H1 (cell line): ENCODE measurements around the gene ZNF75A. TPM values are rescaled to one million over a fixed set of nuclear protein-coding genes. Genes with fewer than 3 reads are reported as not detected.

Source experiments
- ASH2L ChIP-seq: fragments of 200-600, 300-600 bp; sonication (generic); IDR thresholded peaks from one replicate; pipeline ENCODE4 v1.7.1; 2017; ENCODE audit warnings: low read length
- POU5F1 ChIP-seq: IDR thresholded peaks from 2 replicates; pipeline ENCODE4 v1.6.1; 2011; ENCODE audit warnings: low read depth, mild to moderate bottlenecking, low read length, moderate library complexity
- SIN3A ChIP-seq, 2 experiments: IDR thresholded peaks in 1 of 2; conservative IDR thresholded peaks in 1 of 2; 2 replicates each; pipeline ENCODE4 v1.6.1; 2011 to 2012; ENCODE audit warnings: low read length in 2 of 2, improper control_type of control experiment in 1 of 2, low read depth in 1 of 2, mild to moderate bottlenecking in 1 of 2
- SIRT6 ChIP-seq: IDR thresholded peaks from one replicate; pipeline ENCODE4 v1.7.1; 2012; ENCODE audit warnings: low read length, inconsistent platforms
- ZNF274 ChIP-seq: IDR thresholded peaks from 2 replicates; pipeline ENCODE4 v1.7.0; 2012; ENCODE audit warnings: low read length, borderline replicate concordance; ENCODE audit errors: extremely low read depth
- polyA plus RNA-seq, 7 experiments: library from polyadenylated mRNA; depleted of rRNA in 3 of 7; stranded (reverse) in 5 of 7; unstranded in 2 of 7; fragments of >200 nt in 5 of 7; fragments of 200-250 nt in 2 of 7; gene quantifications; 1 replicate in 5 of 7; 2 replicates in 1 of 7; 4 replicates in 1 of 7; pipeline versions ENCODE4 v1.2.1 to v1.2.3, GENCODE V29; 2011 to 2013; ENCODE audit warnings: missing spikeins in 2 of 7, mixed read lengths in 2 of 7
- total RNA-seq: library from RNA; stranded (reverse); fragmentation: NEBNext Ultra II Directional; extraction: Animal tissue kit (Norgen Biotek cat#: 25700); gene quantifications from 2 replicates; pipeline ENCODE4 v1.2.1, GENCODE V29; 2021
- TF ChIP-seq, protein P1 (sequence below), 3 experiments: IDR thresholded peaks; 1 replicate in 2 of 3; 2 replicates in 1 of 3; pipeline versions ENCODE4 v1.5.1 to v1.6.1; 2011; ENCODE audit warnings: low read length in 3 of 3, mild to moderate bottlenecking in 3 of 3, inconsistent platforms in 2 of 3, low read depth in 1 of 3, moderate library complexity in 1 of 3; ENCODE audit not compliant: insufficient read depth in 1 of 3; ENCODE audit errors: control extremely low read depth in 1 of 3

ZNF75A gene
- total and polyA plus RNA-seq, 2 of the 8 experiments (the other 6 are each of a cell fraction or from before 2014, with no cell fraction given), result 9.3 to 30.0 TPM

GRCh38 chr16:3281222-3281820, 24.0 kb upstream of the ZNF75A start (continued):
- no peak for TF ChIP-seq SIN3A (conservative IDR thresholded peaks at IDR 0.05 in 1 of 2, IDR thresholded peaks at IDR 0.05 in 1 of 2; ENCODE audit: low read depth in 1 of 2, low read length in 2 of 2)
- TF ChIP-seq POU5F1, result no peak
- no peak for TF ChIP-seq ZNF274
- TF ChIP-seq, protein P1, sequence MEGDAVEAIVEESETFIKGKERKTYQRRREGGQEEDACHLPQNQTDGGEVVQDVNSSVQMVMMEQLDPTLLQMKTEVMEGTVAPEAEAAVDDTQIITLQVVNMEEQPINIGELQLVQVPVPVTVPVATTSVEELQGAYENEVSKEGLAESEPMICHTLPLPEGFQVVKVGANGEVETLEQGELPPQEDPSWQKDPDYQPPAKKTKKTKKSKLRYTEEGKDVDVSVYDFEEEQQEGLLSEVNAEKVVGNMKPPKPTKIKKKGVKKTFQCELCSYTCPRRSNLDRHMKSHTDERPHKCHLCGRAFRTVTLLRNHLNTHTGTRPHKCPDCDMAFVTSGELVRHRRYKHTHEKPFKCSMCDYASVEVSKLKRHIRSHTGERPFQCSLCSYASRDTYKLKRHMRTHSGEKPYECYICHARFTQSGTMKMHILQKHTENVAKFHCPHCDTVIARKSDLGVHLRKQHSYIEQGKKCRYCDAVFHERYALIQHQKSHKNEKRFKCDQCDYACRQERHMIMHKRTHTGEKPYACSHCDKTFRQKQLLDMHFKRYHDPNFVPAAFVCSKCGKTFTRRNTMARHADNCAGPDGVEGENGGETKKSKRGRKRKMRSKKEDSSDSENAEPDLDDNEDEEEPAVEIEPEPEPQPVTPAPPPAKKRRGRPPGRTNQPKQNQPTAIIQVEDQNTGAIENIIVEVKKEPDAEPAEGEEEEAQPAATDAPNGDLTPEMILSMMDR (IDR thresholded peaks at IDR 0.05; ENCODE audit: control extremely low read depth in 1 of 3, insufficient read depth in 1 of 3, low read depth in 1 of 3, low read length in 3 of 3), result no peak
- no peak for TF ChIP-seq SIRT6
- no peak for TF ChIP-seq ASH2L
- TF ChIP-seq, all 59 proteins: peak for 0
